K562 (cell line): ENCODE measurements around the gene NENF. TPM values are rescaled to one million over a fixed set of nuclear protein-coding genes. Genes with fewer than 3 reads are reported as not detected.

ENCODE experiments used
- ATAC-seq: fragments of 200-7000 bp; cut with Tn5 transposase; 3 replicates; pipeline ENCODE4 v1.9.1; 2020; ENCODE audit warnings: moderate library complexity
- BruUV-seq: library from RNA; stranded (reverse); fragments of 400-500 nt; replicated peaks from 2 replicates; lab custom pipeline; 2021; lab: Mats Ljungman, UMichigan
- CTCF ChIA-PET: fragments of 300-600 bp; formaldehyde crosslinking; extraction: SDS; loops from one replicate; lab custom pipeline; 2021; ENCODE audit warnings: low intra/inter-chr PET ratio; lab: Yijun Ruan, JAX
- POLR2A ChIA-PET: fragments of 300-600, 350-650 bp; sonication (Branson Sonifier 250); formaldehyde crosslinking; extraction: SDS; loops from one replicate; lab custom pipeline; 2021; ENCODE audit warnings: antibody characterized with exemption, inconsistent platforms; lab: Yijun Ruan, JAX
- DNase-seq, 4 experiments: peaks; one replicate each; pipeline versions ENCODE4 v3.0.0 to v3.0.0-alpha.2; 2011 to 2018; ENCODE audit warnings: low spot score in 3 of 4, mixed read lengths in 3 of 4; ENCODE audit errors: extremely low read depth in 1 of 4
- FAIRE-seq: peaks from 2 replicates; lab custom pipeline; 2011; peaks lifted over from hg19 to GRCh38; lab: Jason Lieb, UNC
- H2AFZ ChIP-seq: 2 replicates; pipeline ENCODE4 v1.6.0; 2011; ENCODE audit warnings: low read depth, low read length, control low read depth, inconsistent platforms
- H3K27ac ChIP-seq: fragments of 200-600 bp; 3 replicates; pipeline ENCODE4 v1.8.0; 2011; ENCODE audit warnings: low read depth, mild to moderate bottlenecking, control low read depth, inconsistent platforms, low read length, moderate library complexity, mixed read lengths; ENCODE audit errors: extremely low read depth
- H3K27me3 ChIP-seq, 2 experiments: fragments of 300-600 bp in 1 of 2; 2 replicates in 1 of 2; 3 replicates in 1 of 2; pipeline versions ENCODE4 v1.6.0 to v1.8.0; 2011; ENCODE audit warnings: inconsistent platforms in 2 of 2, low read length in 2 of 2, mild to moderate bottlenecking in 1 of 2, mixed read lengths in 1 of 2, moderate library complexity in 1 of 2; ENCODE audit not compliant: control insufficient read depth in 2 of 2, insufficient read depth in 2 of 2
- H3K36me3 ChIP-seq: fragments of 300-600 bp; 3 replicates; pipeline ENCODE4 v1.8.0; 2011; ENCODE audit warnings: mild to moderate bottlenecking, low read length, inconsistent platforms; ENCODE audit not compliant: control insufficient read depth, insufficient read depth
- H3K4me1 ChIP-seq, 2 experiments: fragments of 200-600 bp in 1 of 2; replicated peaks in 1 of 2; 2 replicates in 1 of 2; 3 replicates in 1 of 2; pipeline versions ENCODE4 v1.5.1 to v1.8.0; 2011; ENCODE audit warnings: inconsistent platforms in 2 of 2, low read length in 2 of 2, mild to moderate bottlenecking in 1 of 2, mixed read lengths in 1 of 2, moderate library complexity in 1 of 2; ENCODE audit not compliant: control insufficient read depth in 2 of 2, insufficient read depth in 2 of 2
- H3K4me2 ChIP-seq: 2 replicates; pipeline ENCODE4 v1.6.1; 2011; ENCODE audit warnings: low read length, control low read depth, inconsistent platforms, mixed read lengths; ENCODE audit not compliant: insufficient read depth
- H3K4me3 ChIP-seq: fragments of 200-600 bp; sonication (generic), shearing (Covaris generic); 2 replicates; pipeline ENCODE4 v1.5.1; 2016; ENCODE audit warnings: control low read depth, inconsistent platforms
- H3K79me2 ChIP-seq: fragments of 200-600 bp; 3 replicates; pipeline ENCODE4 v1.8.0; 2011; ENCODE audit warnings: low read length, inconsistent platforms; ENCODE audit not compliant: control insufficient read depth, insufficient read depth
- H3K9ac ChIP-seq, 2 experiments: 2 replicates each; pipeline versions ENCODE4 v1.6.0 to v1.6.1; 2011; ENCODE audit warnings: low read depth in 2 of 2, low read length in 2 of 2, control low read depth in 1 of 2, inconsistent platforms in 1 of 2, mild to moderate bottlenecking in 1 of 2, mixed read lengths in 1 of 2; ENCODE audit not compliant: insufficient read depth in 1 of 2
- H3K9me1 ChIP-seq: one replicate; pipeline ENCODE4 v1.6.0; 2011; ENCODE audit warnings: inconsistent platforms, mild to moderate bottlenecking, low read length, moderate library complexity; ENCODE audit not compliant: control insufficient read depth, insufficient read depth
- H3K9me3 ChIP-seq: replicated peaks from 2 replicates; pipeline ENCODE4 v1.5.1; 2011; ENCODE audit warnings: low read depth, low read length, inconsistent platforms; ENCODE audit not compliant: control insufficient read depth, insufficient read depth
- H4K20me1 ChIP-seq: replicated peaks from 2 replicates; pipeline ENCODE4 v1.6.1; 2011; ENCODE audit warnings: low read length, inconsistent platforms, mixed read lengths; ENCODE audit not compliant: control insufficient read depth, insufficient read depth
- ARHGAP35 ChIP-seq: fragments of 450-650 bp; IDR thresholded peaks from 2 replicates; pipeline ENCODE4 v1.6.1; 2018; ENCODE audit not compliant: partially characterized antibody
- ATF6 ChIP-seq: sonication (generic); formaldehyde crosslinking; IDR thresholded peaks from 2 replicates; pipeline ENCODE4 v1.4.0; 2020; ENCODE audit warnings: mild to moderate bottlenecking, missing genetic modification reagents
- BMI1 ChIP-seq: fragments of 150-350 bp; IDR thresholded peaks from 2 replicates; pipeline ENCODE4 v1.6.1; 2014; ENCODE audit warnings: low read length
- COPS2 ChIP-seq: fragments of 450-650 bp; conservative IDR thresholded peaks from 2 replicates; pipeline ENCODE4 v1.6.1; 2016; ENCODE audit warnings: mild to moderate bottlenecking, moderate library complexity
- DIDO1 ChIP-seq: fragments of 450-650 bp; IDR thresholded peaks from 2 replicates; pipeline ENCODE4 v1.6.1; 2016; ENCODE audit warnings: low read depth, missing biosample characterization, missing genetic modification characterization
- KDM2B ChIP-seq: fragments of 250-450 bp; sonication (Bioruptor Pico); IDR thresholded peaks from 2 replicates; pipeline ENCODE4 v1.8.0; 2021; ENCODE audit warnings: mild to moderate bottlenecking, moderate library complexity
- RFX1 ChIP-seq: fragments of 450-650 bp; IDR thresholded peaks from 2 replicates; pipeline ENCODE4 v1.6.1; 2016; ENCODE audit warnings: mild to moderate bottlenecking, moderate library complexity
- SMAD1 ChIP-seq: fragments of 150-350 bp; IDR thresholded peaks from 2 replicates; pipeline ENCODE4 v1.6.1; 2014; ENCODE audit warnings: low read length, low read depth; ENCODE audit not compliant: partially characterized antibody
- SREBF1 ChIP-seq: fragments of 150-350 bp; IDR thresholded peaks from 2 replicates; pipeline ENCODE4 v1.6.1; 2014; ENCODE audit warnings: antibody characterized with exemption, low read depth, low read length, borderline replicate concordance
- ZNF407 ChIP-seq: fragments of 450-650 bp; IDR thresholded peaks from 2 replicates; pipeline ENCODE4 v1.6.1; 2016; ENCODE audit warnings: low read depth
- WGBS: fragments of 100-300 bp; shearing (Covaris generic); methylation state at CpG from one replicate; pipeline ENCODE4 v1.1.6; 2016; ENCODE audit warnings: low coverage, mixed read lengths; ENCODE audit not compliant: insufficient coverage; ENCODE audit errors: missing lambda C conversion rate; 5-methylcytosine and 5-hydroxymethylcytosine counted together
- in situ Hi-C: fragments of 300-500 bp; cut with MboI; formaldehyde crosslinking; loops from 4 replicates; pipeline ENCODE4 v1.15.0; 2018; ENCODE audit warnings: inconsistent platforms, mixed read lengths
- intact Hi-C: fragments of 100-400 bp; cut with micrococcal nuclease; formaldehyde crosslinking; loops from 2 replicates; pipeline ENCODE4 v1.14.2; 2022
- polyA plus RNA-seq, 8 experiments: library from polyadenylated mRNA; depleted of rRNA in 4 of 8; stranded (reverse) in 5 of 8; unstranded in 3 of 8; fragments of >200 nt; fragmentation: Nextera tagmentation in 2 of 8; fragmentation: Illumina TruSeq in 1 of 8; extraction: Ambion mirVana in 2 of 8; extraction: Trizol in 1 of 8; gene quantifications; 2 replicates each; pipeline versions ENCODE4 v1.2.1 to v1.2.3, GENCODE V29; 2011 to 2014; ENCODE audit warnings: inconsistent platforms in 1 of 8, missing spikeins in 1 of 8
- total RNA-seq, 7 experiments: library from RNA; depleted of rRNA in 6 of 7; stranded (reverse); fragments of >200 nt in 6 of 7; fragmentation: Illumina TruSeq in 2 of 7; extraction: Trizol in 2 of 7; gene quantifications; 2 replicates each; pipeline versions ENCODE4 v1.2.1 to v1.2.3, GENCODE V29; 2011 to 2021; ENCODE audit warnings: low replicate concordance in 1 of 7
- TF ChIP-seq, protein P1 (sequence below): fragments of 200-800 bp; sonication (Bioruptor generic); IDR thresholded peaks from 2 replicates; pipeline ENCODE4 v1.6.1; 2017; ENCODE audit warnings: missing genetic modification characterization, missing compliant biosample characterization

The NENF gene
- total and polyA plus RNA-seq, 9 of the 15 experiments (the other 6 are each of a cell fraction or from before 2014, with no cell fraction given), result 6.1 to 100 (median 72.8) TPM

GRCh38 chr1:212489284-212489859, 56.7 kb downstream of the NENF start:
- DNase-seq, result no peak
- H3K9me3 ChIP-seq, result no peaks in the 10 kb centered on the region
- no peak overlapping the region for H3K9ac ChIP-seq
- in situ Hi-C loops, result no loop called here
- H3K4me2 ChIP-seq, result no peak overlapping the region
- no peaks in the 10 kb centered on the region for H3K36me3 ChIP-seq
- ChIA-PET POLR2A (interaction anchor here (0.7 to 2.9 kb wide), 8 partner anchors 9 to 188 kb away, joined by 3 to 11 read pairs (median 4); partner anchors contain the start of gene ATF3), CTCF (no interaction called here)
- no peak for FAIRE-seq
- H3K27me3 ChIP-seq, result peaks cover 16 to 30% of the 10 kb centered on the region in 2 experiments
- H3K27ac ChIP-seq, result no peak overlapping the region; the same call in 2 of the 3 replicates
- no peak overlapping the region for H3K4me3 ChIP-seq
- no peaks in the 10 kb centered on the region for H3K9me1 ChIP-seq
- 23% methylated on average over 4 of the region's 4 CpGs for WGBS
- ATAC-seq, result no peak
- intact Hi-C loops, result loop anchor here (5.0 kb wide), 1 partner anchor 68 kb away; no protein-coding TSS in a partner anchor
- no TSS peak for BruUV-seq
- no peaks in the 10 kb centered on the region for H4K20me1 ChIP-seq
- H3K4me1 ChIP-seq, result peaks cover 8 to 17% of the 10 kb centered on the region in 2 experiments
- H2AFZ ChIP-seq, result no peak overlapping the region
- H3K79me2 ChIP-seq, result no peaks in the 10 kb centered on the region
- TF ChIP-seq RFX1 (no peak), SMAD1 (no peak), BMI1 (no peak), ARHGAP35 (no peak), ATF6 (CRISPR knock-in tag) (no peak), COPS2 (no peak), KDM2B (CRISPR knock-in tag) (no peak), ZNF407 (no peak), SREBF1 (no peak), DIDO1 (tag) (no peak)
- TF ChIP-seq, protein P1, sequence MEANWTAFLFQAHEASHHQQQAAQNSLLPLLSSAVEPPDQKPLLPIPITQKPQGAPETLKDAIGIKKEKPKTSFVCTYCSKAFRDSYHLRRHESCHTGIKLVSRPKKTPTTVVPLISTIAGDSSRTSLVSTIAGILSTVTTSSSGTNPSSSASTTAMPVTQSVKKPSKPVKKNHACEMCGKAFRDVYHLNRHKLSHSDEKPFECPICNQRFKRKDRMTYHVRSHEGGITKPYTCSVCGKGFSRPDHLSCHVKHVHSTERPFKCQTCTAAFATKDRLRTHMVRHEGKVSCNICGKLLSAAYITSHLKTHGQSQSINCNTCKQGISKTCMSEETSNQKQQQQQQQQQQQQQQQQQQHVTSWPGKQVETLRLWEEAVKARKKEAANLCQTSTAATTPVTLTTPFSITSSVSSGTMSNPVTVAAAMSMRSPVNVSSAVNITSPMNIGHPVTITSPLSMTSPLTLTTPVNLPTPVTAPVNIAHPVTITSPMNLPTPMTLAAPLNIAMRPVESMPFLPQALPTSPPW (CRISPR knock-in tag), result no peak
